Lung (tissue), 12 donors: ENCODE results near the gene ZNF385A. TPM values are rescaled to one million over a fixed set of nuclear protein-coding genes. Genes with fewer than 3 reads are reported as not detected.
A peak's percentile ranks its signal among the peaks of the same experiment; 100 is the strongest.

Experiments used
- ATAC-seq: fragments of 200-7000 bp; cut with Tn5 transposase; one replicate; pipeline ENCODE4 v1.9.1; 2020; ENCODE audit warnings: moderate number of reproducible peaks; ENCODE audit not compliant: insufficient read depth, low FRiP score
- DNase-seq, 3 donors: peaks; one replicate each; pipeline ENCODE4 v3.0.0-alpha.2; 2013 to 2017
- H3K27ac ChIP-seq, 2 donors: one replicate each; pipeline ENCODE4 v1.5.1; 2013; ENCODE audit warnings: mild to moderate bottlenecking in 2 of 2, moderate library complexity in 2 of 2, control low read depth in 1 of 2, inconsistent platforms in 1 of 2, low read depth in 1 of 2, low read length in 1 of 2
- H3K27me3 ChIP-seq, 3 donors: one replicate each; pipeline ENCODE4 v1.5.1; 2013; ENCODE audit warnings: low read length in 2 of 3; ENCODE audit not compliant: control insufficient read depth in 3 of 3, insufficient read depth in 3 of 3
- H3K36me3 ChIP-seq, 4 donors: one replicate each; pipeline ENCODE4 v1.5.1; 2013; ENCODE audit warnings: low read length in 4 of 4, mild to moderate bottlenecking in 1 of 4, moderate library complexity in 1 of 4; ENCODE audit not compliant: control insufficient read depth in 4 of 4, insufficient read depth in 4 of 4
- H3K4me1 ChIP-seq, 5 donors: one replicate each; pipeline ENCODE4 v1.5.1; 2013; ENCODE audit warnings: low read length in 5 of 5, mild to moderate bottlenecking in 2 of 5, moderate library complexity in 1 of 5; ENCODE audit not compliant: control insufficient read depth in 5 of 5, insufficient read depth in 5 of 5
- H3K4me3 ChIP-seq: one replicate; pipeline ENCODE4 v1.5.1; 2013; ENCODE audit warnings: mild to moderate bottlenecking, control low read depth, moderate library complexity
- H3K9ac ChIP-seq, 2 donors: one replicate each; pipeline ENCODE4 v1.5.1; 2013; ENCODE audit warnings: low read length in 2 of 2, control low read depth in 1 of 2; ENCODE audit not compliant: insufficient read depth in 1 of 2
- H3K9me3 ChIP-seq, 4 donors: one replicate each; pipeline ENCODE4 v1.5.1; 2013; ENCODE audit warnings: low read length in 3 of 4, mild to moderate bottlenecking in 1 of 4, moderate library complexity in 1 of 4; ENCODE audit not compliant: control insufficient read depth in 4 of 4, insufficient read depth in 3 of 4
- CTCF ChIP-seq: IDR thresholded peaks from 2 replicates; pipeline ENCODE4 v1.5.1; 2012; ENCODE audit warnings: mild to moderate bottlenecking; ENCODE audit errors: control extremely low read depth, extremely low read depth
- WGBS, 2 donors: extraction: QIAGEN DNeasy Blood & Tissue Kit; methylation state at CpG; one replicate each; pipeline ENCODE4 v1.1.7; 2013; 5-methylcytosine and 5-hydroxymethylcytosine counted together
- polyA plus RNA-seq, 2 donors: library from polyadenylated mRNA; stranded (reverse); fragments of 200-250 nt; gene quantifications; one replicate each; pipeline ENCODE4 v1.2.1, GENCODE V29; 2013
- total RNA-seq, 2 donors: library from RNA; depleted of rRNA in 1 of 2; stranded (reverse); fragments of >200 nt in 1 of 2; gene quantifications; one replicate each; pipeline ENCODE4 v1.2.1, GENCODE V29; 2014 to 2021
- donor health status: control.
- donor health status: control.
- donor health status: Bipolar disorder and iron deficiency.
- donor health status: healthy.
- donor health status: DM: yes; HTN: yes; CAD: no.

Gene ZNF385A
- total and polyA plus RNA-seq, 4 donors = 7.6 to 26.1 (median 16.6) TPM

GRCh38 chr12:54352022-54352531 lies 32.5 kb downstream of the ZNF385A start:
- ATAC-seq (no peak), DNase-seq (peak; percentile 60 to 81 (median 71))
- peak overlapping the region; percentile 28 to 42 for H3K9ac ChIP-seq
- TF ChIP-seq CTCF = no peak
- 23 to 33% methylated on average over 21 of the region's 21 CpGs for WGBS, 2 donors
- H3K27ac ChIP-seq = peak overlapping the region; percentile 23 to 59
- H3K27me3 ChIP-seq = no peaks in the 10 kb centered on the region
- peaks cover 4 to 44% (median 9%) of the 10 kb centered on the region in 5 donors for H3K4me1 ChIP-seq
- H3K9me3 ChIP-seq = no peaks in the 10 kb centered on the region
- no peak overlapping the region for H3K4me3 ChIP-seq
- H3K36me3 ChIP-seq = peaks cover 32 to 46% (median 35%) of the 10 kb centered on the region in 4 donors

GRCh38 chr12:54351341-54351740 lies 33.2 kb downstream of the ZNF385A start:
- no peak for ATAC-seq
- WGBS, 2 donors = 77 to 78% methylated on average over 4 of the region's 4 CpGs
- peaks cover 4 to 37% (median 9%) of the 10 kb centered on the region in 5 donors for H3K4me1 ChIP-seq
- no peaks in the 10 kb centered on the region for H3K9me3 ChIP-seq
- peaks cover 33 to 51% (median 40%) of the 10 kb centered on the region in 4 donors for H3K36me3 ChIP-seq
- no peak for DNase-seq
- H3K9ac ChIP-seq = no peak overlapping the region
- H3K4me3 ChIP-seq = no peak overlapping the region
- no peak for TF ChIP-seq CTCF
- no peaks in the 10 kb centered on the region for H3K27me3 ChIP-seq
- peak overlapping the region in 1 of 2 donors; percentile 73 for H3K27ac ChIP-seq

GRCh38 chr12:54350743-54351142 lies 33.8 kb downstream of the ZNF385A start:
- H3K36me3 ChIP-seq = peaks cover 35 to 51% (median 41%) of the 10 kb centered on the region in 4 donors
- peaks cover 4 to 34% (median 9%) of the 10 kb centered on the region in 5 donors for H3K4me1 ChIP-seq
- no peaks in the 10 kb centered on the region for H3K27me3 ChIP-seq
- H3K27ac ChIP-seq = peak overlapping the region in 1 of 2 donors; percentile 73
- TF ChIP-seq CTCF = no peak
- DNase-seq = peak in 2 of 3 donors; percentile 49 to 71
- H3K9ac ChIP-seq = no peak overlapping the region
- H3K9me3 ChIP-seq = no peaks in the 10 kb centered on the region
- WGBS, 2 donors = 65 to 74% methylated on average over 3 of the region's 3 CpGs
- H3K4me3 ChIP-seq = no peak overlapping the region
- ATAC-seq = peak; percentile 22

- no peak for TF ChIP-seq CTCF
- ATAC-seq (no peak), DNase-seq (no peak)
- Histone ChIP-seq H3K9ac (no peak overlapping the region), H3K9me3 (no peaks in the 10 kb centered on the region), H3K4me1 (peaks cover 4 to 27% (median 7%) of the 10 kb centered on the region in 5 donors), H3K27me3 (no peaks in the 10 kb centered on the region), H3K27ac (peak overlapping the region in 1 of 2 donors; percentile 70), H3K36me3 (peaks cover 39 to 59% (median 48%) of the 10 kb centered on the region in 4 donors), H3K4me3 (no peak overlapping the region)
These were observed 34.9 kb downstream of the ZNF385A start for GRCh38 chr12:54349679-54350078.
